HK-2 (cell line): Measurements from ENCODE around the gene DMRTC1.
"Not testable (repeated sequence)": the region's sequence is repeated elsewhere in the genome, so short reads cannot be mapped to it uniquely, and the experiment has no call there.

Experiments used
- DNase-seq: peaks from one replicate; pipeline ENCODE4 v3.0.0-alpha.2; 2018; ENCODE audit not compliant: unreplicated experiment

The DMRTC1 gene, protein sequence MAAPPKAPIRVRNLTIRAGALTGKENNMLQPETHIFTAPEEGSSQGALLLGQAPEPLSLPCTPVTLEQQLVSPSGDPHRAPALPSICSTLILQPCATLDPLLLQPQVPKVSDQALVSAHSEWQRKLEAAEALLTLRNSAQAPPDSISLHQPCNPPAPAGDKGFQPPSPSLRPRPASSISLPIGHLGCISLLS

GRCh38 chrX:72943819-72944169 lies at the start of gene DMRTC1:
Gene DMRTC1, minus strand, starts transcription at chrX:72943837. Its CDS starts 68,143 bp downstream, at chrX:72875694.
- not testable (repeated sequence) for DNase-seq

- not testable (repeated sequence) for DNase-seq
These were observed 37.3 kb upstream of the DMRTC1 start for GRCh38 chrX:72980894-72981469.

GRCh38 chrX:72974885-72975284 lies 31.2 kb upstream of the DMRTC1 start:
- DNase-seq, result not testable (repeated sequence)

- DNase-seq, result not testable (repeated sequence)
These were observed 28.2 kb upstream of the DMRTC1 start for GRCh38 chrX:72971859-72972258.

DNA sequence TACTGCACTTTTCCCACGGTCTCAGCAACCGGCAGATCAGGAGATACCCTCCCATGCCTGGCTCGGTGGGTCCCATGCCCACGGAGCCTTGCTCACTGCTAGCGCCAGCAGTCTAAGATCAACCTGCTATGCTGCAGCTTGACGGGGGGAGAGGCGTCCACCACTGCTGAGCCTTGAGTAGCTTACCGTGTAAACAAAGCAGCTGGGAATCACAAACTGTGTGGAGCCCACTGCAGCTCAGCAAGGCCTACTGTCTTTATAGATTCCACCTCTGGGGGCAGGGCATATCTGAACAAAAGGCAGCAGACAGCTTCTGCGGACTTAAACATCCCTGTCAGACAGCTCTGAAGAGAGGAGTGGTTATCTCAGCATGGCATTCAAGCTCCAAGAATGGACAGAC lies 16.3 kb upstream of the DMRTC1 start:
- not testable (repeated sequence) for DNase-seq

GRCh38 chrX:72943035-72943818 lies 410 bp downstream of the DMRTC1 start:
- DNase-seq, result not testable (repeated sequence)

- DNase-seq, result not testable (repeated sequence)
These were observed 1.4 kb downstream of the DMRTC1 start for GRCh38 chrX:72942272-72942671.

GRCh38 chrX:72937906-72938305 lies 5.7 kb downstream of the DMRTC1 start, which contains the start of gene FAM236A:
Gene FAM236A, plus strand, starts transcription at chrX:72938206. Its CDS starts 57 bp downstream, at chrX:72938263.
- DNase-seq, result not testable (repeated sequence)

- not testable (repeated sequence) for DNase-seq
These were observed 6.7 kb downstream of the DMRTC1 start for GRCh38 chrX:72936882-72937455.

GRCh38 chrX:72936455-72936854 lies 7.2 kb downstream of the DMRTC1 start:
- DNase-seq, result not testable (repeated sequence)

GRCh38 chrX:72932283-72932682 lies 11.4 kb downstream of the DMRTC1 start:
- DNase-seq, result not testable (repeated sequence)

DNA sequence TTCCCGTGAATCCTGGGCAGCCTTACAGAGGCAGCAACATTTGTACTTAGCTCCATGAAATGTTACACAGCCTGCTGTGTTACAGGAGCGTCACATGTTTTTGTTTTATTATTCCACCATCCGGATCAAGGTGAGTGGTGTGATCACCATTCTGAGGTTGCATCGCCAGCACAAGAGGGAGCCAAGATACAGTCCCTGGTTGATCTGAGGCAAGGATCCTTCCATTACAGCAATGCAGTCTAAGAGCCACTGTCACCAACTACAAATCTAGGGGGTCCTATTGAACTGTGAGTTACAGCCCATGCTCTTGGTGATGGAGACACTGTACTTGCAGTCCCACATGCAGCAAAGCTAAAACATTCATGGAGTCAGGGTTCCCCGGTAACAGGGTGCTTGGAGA lies 27.5 kb downstream of the DMRTC1 start:
- not testable (repeated sequence) for DNase-seq

DNA sequence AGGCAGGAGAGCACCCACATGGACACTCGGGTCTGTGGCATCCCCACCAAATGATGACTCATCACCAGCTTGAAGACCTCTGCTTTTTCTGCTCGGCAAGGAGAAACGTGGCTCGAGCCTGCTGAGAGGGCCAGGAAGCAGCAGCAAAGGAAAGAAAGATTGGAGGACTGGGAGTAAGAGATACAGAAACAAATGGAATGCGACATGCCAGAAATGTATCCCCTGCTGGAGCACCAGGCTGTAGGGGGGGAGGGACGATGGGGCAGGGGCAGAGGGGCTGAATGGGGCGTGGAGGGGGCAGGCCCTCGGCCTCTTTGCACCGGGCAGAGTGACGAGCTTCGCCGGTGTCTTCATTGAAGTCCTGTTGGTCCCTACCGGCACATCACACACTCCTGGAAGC lies 31.3 kb downstream of the DMRTC1 start, which contains the start of gene FAM236C:
FAM236C (plus strand) TSS at position 301 of the 400 bp plus-strand sequence. CDS start 100 bp downstream, outside the sequence.
- DNase-seq, result not testable (repeated sequence)

GRCh38 chrX:72889740-72890139 lies 53.9 kb downstream of the DMRTC1 start:
- not testable (repeated sequence) for DNase-seq

GRCh38 chrX:72882898-72883297 lies 60.7 kb downstream of the DMRTC1 start:
- DNase-seq, result not testable (repeated sequence)

GRCh38 chrX:72837532-72837931 lies 106.1 kb downstream of the DMRTC1 start:
- not testable (repeated sequence) for DNase-seq

DNA sequence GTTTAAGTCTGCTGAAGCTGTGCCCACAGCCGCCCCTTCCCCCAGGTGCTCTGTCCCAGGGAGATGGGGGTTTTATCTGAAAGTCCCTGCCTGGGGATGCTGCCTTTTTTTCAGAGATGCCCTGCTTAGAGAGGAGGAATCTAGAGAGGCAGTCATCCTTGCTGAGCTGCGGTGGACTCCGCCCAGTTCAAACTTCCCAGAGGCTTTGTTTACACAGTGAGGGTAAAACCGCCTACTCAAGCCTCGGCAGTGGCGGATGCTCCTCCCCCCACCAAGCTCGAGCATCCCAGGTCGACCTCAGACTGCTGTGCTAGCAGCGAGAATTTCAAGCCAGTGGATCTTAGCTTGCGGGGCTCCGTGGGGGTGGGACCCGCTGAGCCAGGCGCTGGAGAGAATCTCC lies 112.9 kb downstream of the DMRTC1 start:
- DNase-seq, result not testable (repeated sequence)
